A172 (cell line): ENCODE results near the gene SPINK5. TPM values are rescaled to one million over a fixed set of nuclear protein-coding genes. Genes with fewer than 3 reads are reported as not detected.

Experiments
- DNase-seq: peaks from one replicate; pipeline ENCODE4 v3.0.0-alpha.2; 2015; ENCODE audit warnings: low spot score
- total RNA-seq: library from RNA; depleted of rRNA; stranded (reverse); fragments of >200 nt; shearing (Covaris generic); gene quantifications from 2 replicates; pipeline ENCODE4 v1.2.3, GENCODE V29; 2014; rRNA removed

The SPINK5 gene
- total RNA-seq, 1 experiment from 2014 or later = 1.1 TPM

GRCh38 chr5:148177207-148177606 is 113.4 kb downstream of the SPINK5 start:
- DNase-seq = no peak

- peak; percentile 72 for DNase-seq
Observed at GRCh38 chr5:148179234-148179824, 115.5 kb downstream of the SPINK5 start.

- peak; percentile 30 for DNase-seq
Observed at GRCh38 chr5:148186248-148187003, 122.6 kb downstream of the SPINK5 start.

Other genes starting within 250 kb of the SPINK5 start
- 0.72 and 55.3 TPM in 2 replicates for gene SPINK1, start 232.3 kb upstream of the SPINK5 start, total RNA-seq
- not detected in 2 replicates for gene SCGB3A2, start 185.3 kb upstream of the SPINK5 start, total RNA-seq
- gene C5orf46, start 157.4 kb upstream of the SPINK5 start, total RNA-seq = not detected in 2 replicates
- gene SPINK14, start 104.6 kb downstream of the SPINK5 start, total RNA-seq = not detected in 2 replicates
- 0.89 and 2.4 TPM in 2 replicates for gene SPINK6, start 139.1 kb downstream of the SPINK5 start, total RNA-seq
- gene MARCOL, start 174.5 kb downstream of the SPINK5 start, total RNA-seq = not detected in 2 replicates
- not detected in 2 replicates for gene SPINK13, start 204.8 kb downstream of the SPINK5 start, total RNA-seq
- not detected in 2 replicates for gene SPINK7, start 248.4 kb downstream of the SPINK5 start, total RNA-seq